Nephron (organoid): Measurements from ENCODE around the gene MPC2.
A peak's percentile ranks its signal among the peaks of the same experiment; 100 is the strongest.
"Not testable (repeated sequence)": the region's sequence is repeated elsewhere in the genome, so short reads cannot be mapped to it uniquely, and the experiment has no call there.

ENCODE experiments used
- H3K27ac Mint-ChIP-seq, 3 experiments: 2 replicates each; pipeline ENCODE4 v1.8.0; 2020; ENCODE audit warnings: mixed read lengths in 3 of 3, mild to moderate bottlenecking in 2 of 3, moderate library complexity in 1 of 3
- H3K27me3 Mint-ChIP-seq: 2 replicates; pipeline ENCODE4 v1.8.0; 2021; ENCODE audit warnings: low read depth, mild to moderate bottlenecking, moderate library complexity, mixed read lengths
- H3K36me3 Mint-ChIP-seq: 2 replicates; pipeline ENCODE4 v1.8.0; 2020; ENCODE audit warnings: low read depth, mixed read lengths
- H3K4me1 Mint-ChIP-seq: 2 replicates; pipeline ENCODE4 v1.8.0; 2020; ENCODE audit warnings: mixed read lengths
- H3K4me3 Mint-ChIP-seq, 3 experiments: 2 replicates each; pipeline ENCODE4 v1.8.0; 2020; ENCODE audit warnings: mild to moderate bottlenecking in 3 of 3, mixed read lengths in 3 of 3, moderate library complexity in 2 of 3
- H3K9me3 Mint-ChIP-seq: 2 replicates; pipeline ENCODE4 v1.8.0; 2020; ENCODE audit warnings: mixed read lengths
- CTCF ChIP-seq, 3 experiments: fragments of 200-600 bp; sonication (generic); IDR thresholded peaks; one replicate each; pipeline ENCODE4 v1.5.0; 2021; ENCODE audit warnings: antibody characterized with exemption in 3 of 3; ENCODE audit not compliant: unreplicated experiment in 3 of 3

The MPC2 gene

GRCh38 chr1:167933788-167934187, 3.1 kb downstream of the MPC2 start:
- Mint-ChIP-seq H3K4me3 (peak overlapping the region; percentile 93 to 97 (median 96)), H3K36me3 (peaks cover 3% of the 10 kb centered on the region), H3K27me3 (no peaks in the 10 kb centered on the region), H3K4me1 (peaks cover 30% of the 10 kb centered on the region), H3K27ac (peak overlapping the region; percentile 72 to 100 (median 86)), H3K9me3 (no peaks in the 10 kb centered on the region)
- no peak for TF ChIP-seq CTCF (IDR thresholded peaks at IDR 0.05; ENCODE audit: unreplicated experiment in 3 of 3)

GRCh38 chr1:167929725-167930124, 7.1 kb downstream of the MPC2 start:
- H3K4me3 Mint-ChIP-seq = peak overlapping the region in 2 of 3 experiments; percentile 41 to 61
- H3K9me3 Mint-ChIP-seq = no peaks in the 10 kb centered on the region
- H3K27me3 Mint-ChIP-seq = no peaks in the 10 kb centered on the region
- H3K4me1 Mint-ChIP-seq = peaks cover 38% of the 10 kb centered on the region
- H3K36me3 Mint-ChIP-seq = peaks cover 3% of the 10 kb centered on the region
- peak overlapping the region; percentile 67 to 95 (median 77) for H3K27ac Mint-ChIP-seq
- TF ChIP-seq CTCF (IDR thresholded peaks at IDR 0.05; ENCODE audit: unreplicated experiment in 3 of 3) = no peak

- H3K9me3 Mint-ChIP-seq, H3K36me3 Mint-ChIP-seq, H3K27me3 Mint-ChIP-seq: not testable (repeated sequence)
- peaks cover 31% of the 10 kb centered on the region for H3K4me1 Mint-ChIP-seq
- peak overlapping the region in 1 of 3 experiments; percentile 95 for H3K27ac Mint-ChIP-seq
- peak overlapping the region in 1 of 3 experiments; percentile 13 for H3K4me3 Mint-ChIP-seq
Measured at GRCh38 chr1:167928919-167929318, 8.0 kb downstream of the MPC2 start.

GRCh38 chr1:167928457-167928852, 8.4 kb downstream of the MPC2 start:
- H3K27ac Mint-ChIP-seq = peak overlapping the region in 1 of 3 experiments; percentile 95
- no peaks in the 10 kb centered on the region for H3K27me3 Mint-ChIP-seq
- H3K9me3 Mint-ChIP-seq = no peaks in the 10 kb centered on the region
- no peak for TF ChIP-seq CTCF (IDR thresholded peaks at IDR 0.05; ENCODE audit: unreplicated experiment in 3 of 3)
- H3K4me1 Mint-ChIP-seq = peaks cover 26% of the 10 kb centered on the region
- H3K36me3 Mint-ChIP-seq = no peaks in the 10 kb centered on the region
- no peak overlapping the region for H3K4me3 Mint-ChIP-seq

- Mint-ChIP-seq H3K36me3 (peaks cover 4% of the 10 kb centered on the region), H3K27me3 (no peaks in the 10 kb centered on the region), H3K27ac (peak overlapping the region; percentile 89 to 95 (median 89)), H3K9me3 (no peaks in the 10 kb centered on the region), H3K4me1 (peaks cover 22% of the 10 kb centered on the region), H3K4me3 (peak overlapping the region; percentile 16 to 67 (median 67))
- TF ChIP-seq CTCF (IDR thresholded peaks at IDR 0.05; ENCODE audit: unreplicated experiment in 3 of 3) = no peak
Measured at GRCh38 chr1:167927046-167927754, 9.7 kb downstream of the MPC2 start.

- H3K4me1 Mint-ChIP-seq = peaks cover 22% of the 10 kb centered on the region
- H3K27me3 Mint-ChIP-seq = no peaks in the 10 kb centered on the region
Measured at GRCh38 chr1:167926486-167926997, 10.3 kb downstream of the MPC2 start.

More at GRCh38 chr1:167926486-167926997, 10.3 kb downstream of the MPC2 start:
- no peak for TF ChIP-seq CTCF (IDR thresholded peaks at IDR 0.05; ENCODE audit: unreplicated experiment in 3 of 3)
- Mint-ChIP-seq H3K9me3 (no peaks in the 10 kb centered on the region), H3K36me3 (peaks cover 4% of the 10 kb centered on the region), H3K4me3 (peak overlapping the region in 2 of 3 experiments; percentile 7), H3K27ac (peak overlapping the region; percentile 89 to 95 (median 89))
